ELR (cell line): ENCODE measurements around the gene CCDC117.

Experiments
- DNase-seq: peaks from one replicate; pipeline ENCODE4 v3.0.0-alpha.2; 2015; ENCODE audit warnings: low read depth

The CCDC117 gene

GRCh38 chr22:28830441-28830840 lies 57.9 kb downstream of the CCDC117 start:
- no peak for DNase-seq

- no peak for DNase-seq
These were observed 58.9 kb downstream of the CCDC117 start for GRCh38 chr22:28831140-28832072.

- no peak for DNase-seq
These were observed 60.2 kb downstream of the CCDC117 start for GRCh38 chr22:28832731-28833130.

- no peak for DNase-seq
These were observed 60.9 kb downstream of the CCDC117 start for GRCh38 chr22:28833276-28833923.

GRCh38 chr22:28835630-28836189 lies 63.2 kb downstream of the CCDC117 start:
- DNase-seq, result no peak

GRCh38 chr22:28837640-28838039 lies 65.1 kb downstream of the CCDC117 start:
- no peak for DNase-seq
